Activated naive CD8-positive, alpha-beta T cell treated with anti-CD3 and anti-CD28 coated beads, Interleukin-2, amount 10 ng/mL, durations not matched to agents 7 days and 5 days (primary cell): ENCODE data around the gene CKAP5. TPM values are rescaled to one million over a fixed set of nuclear protein-coding genes. Genes with fewer than 3 reads are reported as not detected.
A peak's percentile ranks its signal among the peaks of the same experiment; 100 is the strongest.

ENCODE experiments used
- ATAC-seq: fragments of 150-1000 bp; cut with Tn5 transposase; one replicate; pipeline ENCODE4 v1.10.0; 2021; ENCODE audit warnings: low read depth, moderate library complexity
- POLR2A ChIA-PET: fragments of 350-600 bp; sonication (Branson Sonifier 250); formaldehyde crosslinking; loops from one replicate; lab custom pipeline; 2021; ENCODE audit warnings: antibody characterized with exemption; lab: Charles Lee
- DNase-seq: peaks from one replicate; pipeline ENCODE4 v3.0.0; 2021
- H3K27ac Mint-ChIP-seq: one replicate; pipeline ENCODE4 v1.8.0; 2022; ENCODE audit warnings: mild to moderate bottlenecking, mixed read lengths
- H3K27me3 Mint-ChIP-seq: one replicate; pipeline ENCODE4 v1.8.0; 2022; ENCODE audit warnings: mild to moderate bottlenecking, moderate library complexity, mixed read lengths
- H3K36me3 Mint-ChIP-seq: one replicate; pipeline ENCODE4 v1.8.0; 2021; ENCODE audit warnings: mild to moderate bottlenecking, mixed read lengths
- H3K4me1 Mint-ChIP-seq: one replicate; pipeline ENCODE4 v1.8.0; 2021; ENCODE audit warnings: mixed read lengths
- H3K4me3 Mint-ChIP-seq: one replicate; pipeline ENCODE4 v1.8.0; 2022; ENCODE audit warnings: mild to moderate bottlenecking, moderate library complexity, mixed read lengths
- H3K9me3 Mint-ChIP-seq: one replicate; pipeline ENCODE4 v1.8.0; 2021; ENCODE audit warnings: mixed read lengths
- total RNA-seq, 2 experiments: library from RNA; stranded (reverse); gene quantifications; one replicate each; pipeline ENCODE4 v1.2.3, GENCODE V29; 2021

The CKAP5 gene
- total RNA-seq, 2 experiments from 2014 or later = 127 to 135 TPM

DNA sequence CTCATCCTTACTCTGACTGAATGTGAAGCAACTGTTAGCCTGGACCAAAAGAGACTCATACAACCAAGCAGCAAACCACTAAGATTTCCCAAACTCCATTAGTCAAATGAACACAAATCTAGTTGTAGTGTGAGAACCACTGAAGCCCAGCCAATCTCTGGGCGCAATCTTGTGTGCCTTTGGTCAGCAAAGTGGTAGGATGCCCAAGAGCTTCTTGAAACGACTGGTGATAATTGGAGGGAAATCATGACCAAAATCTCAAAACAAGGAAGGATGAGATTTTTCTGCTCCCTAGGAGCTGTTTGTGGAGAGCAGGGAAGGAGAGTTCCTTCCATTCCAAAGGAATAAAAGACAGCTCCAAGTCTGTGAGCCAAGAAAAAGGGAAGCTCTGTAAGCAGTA, 103.0 kb downstream of the CKAP5 start:
- no peaks in the 10 kb centered on the region for H3K27me3 Mint-ChIP-seq
- POLR2A ChIA-PET = no interaction called here
- peaks cover under 1% of the 10 kb centered on the region for H3K4me1 Mint-ChIP-seq
- H3K9me3 Mint-ChIP-seq = no peaks in the 10 kb centered on the region
- no peak overlapping the region for H3K27ac Mint-ChIP-seq
- H3K36me3 Mint-ChIP-seq = peaks cover 37% of the 10 kb centered on the region
- ATAC-seq = no peak
- no peak for DNase-seq
- no peak overlapping the region for H3K4me3 Mint-ChIP-seq

DNA sequence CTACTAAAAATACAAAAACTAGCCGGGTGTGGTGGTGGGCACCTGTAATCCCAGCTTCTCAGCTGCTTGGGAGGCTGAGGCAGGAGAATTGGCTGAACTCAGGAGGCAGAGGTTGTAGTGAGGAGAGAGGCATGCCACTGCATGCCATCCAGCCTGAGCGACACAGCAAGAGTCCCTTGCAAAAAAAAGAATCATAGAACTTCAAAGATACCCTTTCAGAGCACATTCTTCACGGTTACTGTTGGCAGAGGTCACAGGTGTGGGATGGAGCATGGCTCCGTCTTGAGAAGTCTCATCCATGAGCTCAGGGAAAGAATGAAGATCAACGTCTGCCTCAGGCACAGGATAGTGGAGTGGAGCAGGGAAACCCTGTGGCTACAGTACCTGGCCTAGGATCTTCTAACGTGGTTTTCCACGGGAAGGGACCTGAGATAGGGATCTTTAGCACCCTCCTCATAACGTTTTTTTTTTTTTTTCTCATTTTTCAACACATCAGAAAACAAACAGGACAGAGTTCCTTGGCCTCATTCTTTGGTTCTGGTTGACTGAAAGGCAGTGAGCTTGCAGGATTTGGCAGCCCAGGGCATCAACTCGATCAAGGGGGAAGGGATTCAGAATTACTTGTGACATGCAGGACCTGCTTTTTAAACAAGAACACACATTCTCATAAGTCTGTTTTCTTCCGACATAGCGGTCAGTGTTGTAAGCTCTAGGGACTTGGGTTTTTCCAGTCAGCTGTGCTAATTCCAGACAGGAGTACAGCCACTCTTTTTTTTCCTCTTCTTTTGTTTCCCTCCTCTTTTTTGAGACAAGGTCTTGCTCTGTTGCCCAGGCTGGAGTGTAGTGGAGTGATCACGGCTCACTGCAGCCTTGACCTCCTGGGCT, 104.2 kb downstream of the CKAP5 start:
- no peaks in the 10 kb centered on the region for H3K9me3 Mint-ChIP-seq
- no peak for ATAC-seq
- peaks cover 30% of the 10 kb centered on the region for H3K36me3 Mint-ChIP-seq
- H3K4me3 Mint-ChIP-seq = no peak overlapping the region
- no peak for DNase-seq
- POLR2A ChIA-PET = no interaction called here
- peak overlapping the region; percentile 50 for H3K27ac Mint-ChIP-seq
- no peaks in the 10 kb centered on the region for H3K27me3 Mint-ChIP-seq
- no peaks in the 10 kb centered on the region for H3K4me1 Mint-ChIP-seq

DNA sequence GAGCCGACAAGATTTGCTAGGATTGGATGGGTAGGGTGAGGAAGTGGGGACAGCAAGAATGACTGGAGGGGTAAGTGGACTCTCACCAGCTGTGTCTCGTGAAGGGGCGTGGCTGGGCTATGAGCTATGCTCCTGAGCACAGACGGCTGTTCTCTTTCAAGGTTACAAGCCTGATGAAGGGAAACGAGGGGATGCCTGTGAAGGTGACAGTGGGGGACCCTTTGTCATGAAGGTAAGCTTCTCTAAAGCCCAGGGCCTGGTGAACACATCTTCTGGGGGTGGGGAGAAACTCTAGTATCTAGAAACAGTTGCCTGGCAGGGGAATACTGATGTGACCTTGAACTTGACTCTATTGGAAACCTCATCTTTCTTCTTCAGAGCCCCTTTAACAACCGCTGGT, 107.2 kb downstream of the CKAP5 start:
- POLR2A ChIA-PET = interaction anchor here (0.6 to 1.5 kb wide), 2 partner anchors 40 to 492 kb away, joined by 4 to 5 read pairs; no protein-coding TSS in a partner anchor
- ATAC-seq (no peak), DNase-seq (no peak)
- Mint-ChIP-seq H3K4me1 (no peaks in the 10 kb centered on the region), H3K4me3 (no peak overlapping the region), H3K27ac (no peak overlapping the region), H3K27me3 (no peaks in the 10 kb centered on the region), H3K9me3 (no peaks in the 10 kb centered on the region), H3K36me3 (peaks cover 18% of the 10 kb centered on the region)

DNA sequence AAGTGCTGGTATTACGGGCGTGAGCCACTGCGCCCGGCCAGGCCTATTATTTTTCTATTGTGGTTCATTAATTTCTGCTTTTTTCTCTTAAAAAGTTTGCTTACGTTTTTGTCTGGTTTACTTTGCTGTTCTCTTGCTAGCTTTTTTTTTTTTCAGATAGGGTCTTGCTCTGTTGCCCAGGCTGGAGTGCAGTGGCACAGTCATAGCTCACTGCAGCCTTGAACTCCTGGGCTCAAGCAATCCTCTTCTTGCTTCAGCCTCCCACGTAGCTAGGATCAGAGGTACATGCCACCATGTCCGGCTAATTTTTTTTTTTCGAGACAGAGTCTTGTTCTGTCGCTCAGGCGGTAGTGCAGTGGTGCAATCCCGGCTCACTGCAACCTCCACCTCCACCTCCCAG, 108.4 kb downstream of the CKAP5 start:
- Mint-ChIP-seq H3K27ac (no peak overlapping the region), H3K27me3 (no peaks in the 10 kb centered on the region), H3K36me3 (peaks cover 12% of the 10 kb centered on the region), H3K4me3 (no peak overlapping the region), H3K4me1 (no peaks in the 10 kb centered on the region), H3K9me3 (no peaks in the 10 kb centered on the region)
- DNase-seq = no peak
- no peak for ATAC-seq
- POLR2A ChIA-PET = interaction anchor here (0.6 to 1.5 kb wide), 2 partner anchors 39 to 164 kb away, joined by 3 to 5 read pairs; no protein-coding TSS in a partner anchor

DNA sequence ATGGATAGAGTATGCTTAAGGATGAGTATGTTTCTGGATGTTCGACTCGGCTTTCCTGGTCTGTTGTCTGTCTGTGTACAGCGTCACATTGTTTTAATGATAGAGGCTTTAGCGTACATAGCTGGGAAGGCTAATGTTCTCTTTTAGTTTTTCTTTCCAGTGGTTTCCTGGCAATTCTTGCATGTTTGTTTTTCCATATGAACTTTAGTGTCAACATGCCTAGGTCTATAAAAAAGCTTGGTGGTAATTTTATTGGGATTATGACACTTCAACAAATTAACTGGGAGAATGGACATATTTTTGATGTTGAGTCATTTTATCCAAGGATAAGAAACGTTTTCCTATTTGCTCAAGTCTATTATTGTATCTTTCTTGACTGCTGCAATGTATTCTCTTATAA, 109.5 kb downstream of the CKAP5 start:
- Mint-ChIP-seq H3K9me3 (no peaks in the 10 kb centered on the region), H3K36me3 (peaks cover 3% of the 10 kb centered on the region), H3K4me3 (no peak overlapping the region), H3K27ac (no peak overlapping the region), H3K27me3 (no peaks in the 10 kb centered on the region), H3K4me1 (no peaks in the 10 kb centered on the region)
- ATAC-seq (no peak), DNase-seq (no peak)
- POLR2A ChIA-PET = no interaction called here

DNA sequence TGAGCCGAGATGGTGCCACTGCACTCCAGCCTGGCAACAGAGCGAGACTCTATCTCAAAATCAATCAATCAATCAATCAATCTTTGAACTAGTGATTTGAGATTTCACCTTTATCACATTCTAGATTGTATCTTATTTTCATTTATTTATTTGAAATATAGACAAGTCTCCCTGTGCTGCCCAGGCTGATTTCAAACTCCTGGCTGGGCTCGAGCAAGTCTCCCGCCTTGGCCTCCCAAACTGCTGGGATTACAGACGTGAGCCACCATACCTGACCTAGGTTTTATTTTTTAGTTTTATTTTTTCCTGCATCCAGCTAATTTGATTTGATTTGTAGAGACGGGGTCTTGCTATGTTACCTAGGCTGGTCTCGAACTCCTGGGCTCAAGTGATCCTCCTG, 109.9 kb downstream of the CKAP5 start:
- Mint-ChIP-seq H3K36me3 (no peaks in the 10 kb centered on the region), H3K4me1 (no peaks in the 10 kb centered on the region), H3K9me3 (no peaks in the 10 kb centered on the region), H3K4me3 (no peak overlapping the region), H3K27ac (no peak overlapping the region), H3K27me3 (no peaks in the 10 kb centered on the region)
- DNase-seq = no peak
- POLR2A ChIA-PET = no interaction called here
- no peak for ATAC-seq

DNA sequence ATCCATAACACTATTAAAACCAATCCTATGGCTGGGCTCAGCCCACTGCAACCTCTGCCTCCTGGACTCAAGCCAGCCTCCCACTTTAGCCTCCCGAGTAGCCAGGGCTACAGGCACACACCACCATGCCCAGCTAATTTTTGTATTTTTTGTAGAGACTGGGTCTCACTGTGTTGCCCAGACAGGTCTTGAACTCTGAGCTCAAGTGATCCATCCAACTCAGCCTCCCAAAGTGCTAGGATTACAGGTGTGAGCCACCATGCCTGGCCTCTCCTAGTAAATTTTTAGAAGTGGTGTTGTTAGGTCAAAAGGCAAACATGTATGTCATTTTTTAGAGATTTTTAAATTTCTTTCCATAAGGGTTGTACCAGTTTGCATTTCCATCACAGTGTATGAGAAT, 112.8 kb downstream of the CKAP5 start:
- H3K9me3 Mint-ChIP-seq = no peaks in the 10 kb centered on the region
- ATAC-seq = no peak
- no peaks in the 10 kb centered on the region for H3K36me3 Mint-ChIP-seq
- H3K4me3 Mint-ChIP-seq = no peak overlapping the region
- DNase-seq = no peak
- H3K4me1 Mint-ChIP-seq = no peaks in the 10 kb centered on the region
- no peak overlapping the region for H3K27ac Mint-ChIP-seq
- POLR2A ChIA-PET = no interaction called here
- H3K27me3 Mint-ChIP-seq = no peaks in the 10 kb centered on the region

DNA sequence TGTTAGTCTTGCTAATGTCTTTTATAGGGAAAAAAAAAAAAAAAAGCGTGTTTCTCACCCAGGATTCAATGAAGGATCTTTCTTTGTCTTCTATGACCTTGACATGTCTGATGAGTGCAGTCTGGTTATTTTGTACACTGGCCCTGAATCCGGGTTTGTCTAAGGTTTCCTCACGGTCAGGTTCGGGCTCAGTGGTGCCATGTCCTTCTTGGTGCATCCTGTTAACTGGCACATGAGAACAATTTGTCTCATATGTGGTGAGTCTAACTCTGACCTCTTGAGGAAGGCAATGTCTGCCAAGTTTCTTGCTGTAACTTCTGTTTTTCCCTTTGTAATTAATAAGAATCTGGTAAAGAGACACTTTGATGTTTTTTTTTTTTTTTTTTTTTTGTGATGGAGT, 114.5 kb downstream of the CKAP5 start:
- DNase-seq = no peak

DNA sequence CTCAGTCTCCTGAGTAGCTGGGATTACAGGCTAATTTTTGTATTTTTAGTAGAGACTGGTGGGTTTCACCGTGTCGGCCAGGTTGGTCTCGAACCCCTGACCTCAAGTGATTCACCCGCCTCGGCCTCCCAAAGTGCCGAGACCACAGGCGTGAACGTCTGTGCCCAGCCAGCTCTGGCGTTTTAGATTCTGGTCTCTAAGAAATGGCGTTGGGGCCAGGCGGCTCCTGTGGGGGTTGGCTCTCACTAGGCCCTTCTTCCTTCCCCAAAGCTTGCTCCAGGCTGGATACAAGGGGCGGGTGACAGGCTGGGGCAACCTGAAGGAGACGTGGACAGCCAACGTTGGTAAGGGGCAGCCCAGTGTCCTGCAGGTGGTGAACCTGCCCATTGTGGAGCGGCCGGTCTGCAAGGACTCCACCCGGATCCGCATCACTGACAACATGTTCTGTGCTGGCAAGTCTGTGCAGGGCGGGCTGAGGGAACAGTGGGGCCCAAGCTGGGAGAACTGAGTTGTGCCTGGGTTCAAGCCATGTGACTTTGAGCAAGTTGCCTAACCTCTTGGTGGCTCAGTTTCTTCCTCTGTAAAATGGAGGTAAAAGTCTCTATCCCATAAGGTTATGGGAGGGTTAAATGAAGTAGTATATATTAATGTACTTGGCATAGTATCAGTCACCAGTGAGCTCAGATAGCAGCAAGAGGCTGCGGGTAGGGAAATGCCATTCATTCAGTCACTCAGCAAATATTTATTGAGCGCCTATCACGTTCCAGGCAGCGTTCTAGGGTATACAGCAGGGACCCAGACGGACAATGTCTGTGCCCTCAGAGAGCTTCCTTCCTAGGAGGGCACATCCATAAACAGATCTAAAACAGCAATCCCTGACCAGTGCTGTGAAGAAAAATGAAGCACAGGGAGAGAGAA, 116.7 kb downstream of the CKAP5 start:
- Mint-ChIP-seq H3K4me1 (no peaks in the 10 kb centered on the region), H3K9me3 (no peaks in the 10 kb centered on the region), H3K36me3 (no peaks in the 10 kb centered on the region), H3K27ac (no peak overlapping the region), H3K4me3 (no peak overlapping the region), H3K27me3 (no peaks in the 10 kb centered on the region)
- DNase-seq (no peak), ATAC-seq (no peak)
- POLR2A ChIA-PET = no interaction called here

More for the DNA sequence above, 114.5 kb downstream of the CKAP5 start:
- Mint-ChIP-seq H3K27me3 (no peaks in the 10 kb centered on the region), H3K4me1 (no peaks in the 10 kb centered on the region), H3K4me3 (no peak overlapping the region), H3K9me3 (no peaks in the 10 kb centered on the region), H3K27ac (no peak overlapping the region), H3K36me3 (no peaks in the 10 kb centered on the region)
- ATAC-seq = no peak
- POLR2A ChIA-PET = no interaction called here

DNA sequence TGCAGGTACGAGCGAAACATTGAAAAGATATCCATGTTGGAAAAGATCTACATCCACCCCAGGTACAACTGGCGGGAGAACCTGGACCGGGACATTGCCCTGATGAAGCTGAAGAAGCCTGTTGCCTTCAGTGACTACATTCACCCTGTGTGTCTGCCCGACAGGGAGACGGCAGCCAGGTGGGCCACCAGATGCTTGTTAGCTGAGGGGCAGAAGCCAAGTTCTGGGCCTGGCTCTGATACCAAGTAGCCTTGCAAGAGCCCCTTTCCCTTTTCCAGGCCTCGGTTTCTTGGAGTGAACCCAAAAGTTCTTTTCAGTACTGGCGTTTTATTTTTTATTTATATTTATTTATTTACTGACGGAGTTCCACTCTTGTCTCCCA, 117.4 kb downstream of the CKAP5 start:
- DNase-seq (no peak), ATAC-seq (no peak)
- no peaks in the 10 kb centered on the region for H3K4me1 Mint-ChIP-seq
- H3K9me3 Mint-ChIP-seq = no peaks in the 10 kb centered on the region
- H3K27me3 Mint-ChIP-seq = no peaks in the 10 kb centered on the region
- no peak overlapping the region for H3K4me3 Mint-ChIP-seq
- POLR2A ChIA-PET = no interaction called here
- no peak overlapping the region for H3K27ac Mint-ChIP-seq
- no peaks in the 10 kb centered on the region for H3K36me3 Mint-ChIP-seq

DNA sequence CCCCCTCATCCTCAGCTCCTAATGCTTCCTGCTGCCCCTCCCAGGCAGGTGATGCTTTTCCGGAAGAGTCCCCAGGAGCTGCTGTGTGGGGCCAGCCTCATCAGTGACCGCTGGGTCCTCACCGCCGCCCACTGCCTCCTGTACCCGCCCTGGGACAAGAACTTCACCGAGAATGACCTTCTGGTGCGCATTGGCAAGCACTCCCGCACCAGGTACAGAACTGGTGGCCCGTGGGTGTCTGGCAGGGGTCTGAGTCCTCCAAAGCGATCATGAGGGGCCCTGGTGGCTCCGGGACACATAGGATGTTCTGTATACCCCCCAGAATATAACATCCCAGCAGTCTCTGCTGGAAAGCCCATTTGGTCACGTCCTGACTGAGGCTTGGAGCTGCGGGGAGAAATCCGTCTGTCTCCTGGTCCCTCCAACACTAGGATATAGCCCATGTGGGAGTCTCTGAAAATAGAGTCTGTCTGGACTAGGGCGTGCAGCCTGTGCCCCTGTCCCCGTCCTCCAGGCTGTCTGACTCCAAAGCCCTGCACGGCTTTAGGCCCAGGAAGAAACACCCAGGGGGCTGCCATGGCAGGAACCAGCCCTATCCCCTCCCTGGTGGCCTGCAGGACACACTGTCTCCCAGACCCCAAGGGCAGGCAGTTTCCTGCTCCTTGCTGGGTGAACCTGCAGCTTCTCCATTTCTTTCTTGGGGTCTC, 118.0 kb downstream of the CKAP5 start:
- Mint-ChIP-seq H3K9me3 (no peaks in the 10 kb centered on the region), H3K27me3 (no peaks in the 10 kb centered on the region), H3K4me1 (no peaks in the 10 kb centered on the region), H3K27ac (no peak overlapping the region), H3K36me3 (no peaks in the 10 kb centered on the region), H3K4me3 (no peak overlapping the region)
- ATAC-seq (no peak), DNase-seq (no peak)
- POLR2A ChIA-PET = no interaction called here

DNA sequence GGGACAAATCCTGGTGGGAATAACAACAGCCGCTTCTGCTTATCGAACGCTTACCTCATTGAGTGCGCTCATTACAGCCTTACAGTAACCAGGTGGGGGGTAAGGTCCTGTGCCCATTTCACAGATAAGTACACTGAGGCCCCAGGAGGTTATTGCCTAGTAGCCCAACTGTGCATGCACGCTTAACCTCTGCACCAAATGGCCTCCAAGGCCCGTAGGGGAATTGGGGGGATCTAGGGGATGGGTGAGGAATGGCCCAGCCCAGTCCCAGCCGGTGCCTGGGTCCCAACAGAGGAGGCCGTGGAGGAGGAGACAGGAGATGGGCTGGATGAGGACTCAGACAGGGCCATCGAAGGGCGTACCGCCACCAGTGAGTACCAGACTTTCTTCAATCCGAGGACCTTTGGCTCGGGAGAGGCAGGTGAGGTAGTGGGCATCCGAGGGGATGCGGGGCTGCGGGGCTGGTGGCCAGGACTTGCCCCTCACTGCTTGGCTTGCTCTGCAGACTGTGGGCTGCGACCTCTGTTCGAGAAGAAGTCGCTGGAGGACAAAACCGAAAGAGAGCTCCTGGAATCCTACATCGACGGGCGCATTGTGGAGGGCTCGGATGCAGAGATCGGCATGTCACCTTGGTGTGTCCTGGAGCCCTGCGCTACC, 119.7 kb downstream of the CKAP5 start:
- POLR2A ChIA-PET = no interaction called here
- Mint-ChIP-seq H3K4me3 (no peak overlapping the region), H3K9me3 (peaks cover 1% of the 10 kb centered on the region), H3K4me1 (no peaks in the 10 kb centered on the region), H3K27me3 (no peaks in the 10 kb centered on the region), H3K36me3 (no peaks in the 10 kb centered on the region), H3K27ac (no peak overlapping the region)
- DNase-seq (no peak), ATAC-seq (no peak)
